ENCODE measurements around the gene LYSMD1.

DNA sequence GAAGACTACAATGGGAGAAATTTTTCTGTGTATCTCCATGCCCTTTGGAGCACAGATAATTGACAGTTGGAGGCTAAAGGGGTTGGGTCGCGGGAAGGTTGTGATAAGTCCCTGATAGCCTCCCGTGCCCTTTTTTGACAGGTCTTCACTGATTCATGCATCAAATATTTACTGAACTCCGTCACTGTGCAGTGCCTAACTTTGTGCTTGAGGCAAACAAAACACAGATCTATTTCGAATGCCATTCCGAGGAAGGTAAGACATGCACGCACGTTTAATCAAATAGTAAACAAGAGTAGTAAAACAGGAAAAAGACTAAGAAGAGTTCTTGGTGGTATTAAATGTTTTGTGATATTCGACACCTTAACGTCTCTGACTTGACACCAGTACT lies 32.2 kb upstream of the LYSMD1 start:
- TF ChIP-seq POLR2A (IDR thresholded peaks at IDR 0.05) = no peak
- TF ChIP-seq, protein P1, sequence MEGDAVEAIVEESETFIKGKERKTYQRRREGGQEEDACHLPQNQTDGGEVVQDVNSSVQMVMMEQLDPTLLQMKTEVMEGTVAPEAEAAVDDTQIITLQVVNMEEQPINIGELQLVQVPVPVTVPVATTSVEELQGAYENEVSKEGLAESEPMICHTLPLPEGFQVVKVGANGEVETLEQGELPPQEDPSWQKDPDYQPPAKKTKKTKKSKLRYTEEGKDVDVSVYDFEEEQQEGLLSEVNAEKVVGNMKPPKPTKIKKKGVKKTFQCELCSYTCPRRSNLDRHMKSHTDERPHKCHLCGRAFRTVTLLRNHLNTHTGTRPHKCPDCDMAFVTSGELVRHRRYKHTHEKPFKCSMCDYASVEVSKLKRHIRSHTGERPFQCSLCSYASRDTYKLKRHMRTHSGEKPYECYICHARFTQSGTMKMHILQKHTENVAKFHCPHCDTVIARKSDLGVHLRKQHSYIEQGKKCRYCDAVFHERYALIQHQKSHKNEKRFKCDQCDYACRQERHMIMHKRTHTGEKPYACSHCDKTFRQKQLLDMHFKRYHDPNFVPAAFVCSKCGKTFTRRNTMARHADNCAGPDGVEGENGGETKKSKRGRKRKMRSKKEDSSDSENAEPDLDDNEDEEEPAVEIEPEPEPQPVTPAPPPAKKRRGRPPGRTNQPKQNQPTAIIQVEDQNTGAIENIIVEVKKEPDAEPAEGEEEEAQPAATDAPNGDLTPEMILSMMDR (IDR thresholded peaks at IDR 0.05 in 8 of 11, conservative IDR thresholded peaks at IDR 0.05 in 3 of 11) = no peak
- no peak for TF ChIP-seq POLR2AphosphoS5 (IDR thresholded peaks at IDR 0.05)
